Measurements from ENCODE around the gene OLIG2.
A peak's percentile ranks its signal among the peaks of the same experiment; 100 is the strongest.

Gene OLIG2

DNA sequence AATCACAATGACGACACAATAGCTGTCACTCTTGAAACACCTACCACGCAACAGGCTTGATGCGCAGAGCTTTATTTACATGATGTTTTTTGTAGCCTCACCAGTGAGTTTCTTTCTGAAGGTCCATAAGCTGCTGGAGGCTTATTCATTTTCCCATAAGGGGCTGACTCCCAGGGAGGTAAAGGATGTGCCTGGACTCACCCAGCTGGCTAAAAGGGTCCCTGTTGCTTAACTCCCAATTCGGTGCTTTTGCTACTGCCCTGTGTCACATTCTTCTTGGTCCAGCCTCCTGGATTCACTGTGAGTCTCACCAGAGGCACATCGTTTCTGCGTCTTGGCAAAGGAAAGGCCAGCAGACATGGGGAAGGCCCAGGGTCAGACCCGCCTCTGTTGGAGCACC, 44.6 kb upstream of the OLIG2 start:
- TF ChIP-seq, protein P1, sequence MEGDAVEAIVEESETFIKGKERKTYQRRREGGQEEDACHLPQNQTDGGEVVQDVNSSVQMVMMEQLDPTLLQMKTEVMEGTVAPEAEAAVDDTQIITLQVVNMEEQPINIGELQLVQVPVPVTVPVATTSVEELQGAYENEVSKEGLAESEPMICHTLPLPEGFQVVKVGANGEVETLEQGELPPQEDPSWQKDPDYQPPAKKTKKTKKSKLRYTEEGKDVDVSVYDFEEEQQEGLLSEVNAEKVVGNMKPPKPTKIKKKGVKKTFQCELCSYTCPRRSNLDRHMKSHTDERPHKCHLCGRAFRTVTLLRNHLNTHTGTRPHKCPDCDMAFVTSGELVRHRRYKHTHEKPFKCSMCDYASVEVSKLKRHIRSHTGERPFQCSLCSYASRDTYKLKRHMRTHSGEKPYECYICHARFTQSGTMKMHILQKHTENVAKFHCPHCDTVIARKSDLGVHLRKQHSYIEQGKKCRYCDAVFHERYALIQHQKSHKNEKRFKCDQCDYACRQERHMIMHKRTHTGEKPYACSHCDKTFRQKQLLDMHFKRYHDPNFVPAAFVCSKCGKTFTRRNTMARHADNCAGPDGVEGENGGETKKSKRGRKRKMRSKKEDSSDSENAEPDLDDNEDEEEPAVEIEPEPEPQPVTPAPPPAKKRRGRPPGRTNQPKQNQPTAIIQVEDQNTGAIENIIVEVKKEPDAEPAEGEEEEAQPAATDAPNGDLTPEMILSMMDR (IDR thresholded peaks at IDR 0.05; ENCODE audit: control extremely low read depth, extremely low read depth, low read depth, missing control alignments), result no peak
- ChIA-PET CTCF (interaction anchor here (1.5 kb wide), 1 partner anchor 10 kb away, joined by 3 read pairs; no protein-coding TSS in a partner anchor), POLR2A (no interaction called here)
- no peak for DNase-seq (ENCODE audit: extremely low spot score)

DNA sequence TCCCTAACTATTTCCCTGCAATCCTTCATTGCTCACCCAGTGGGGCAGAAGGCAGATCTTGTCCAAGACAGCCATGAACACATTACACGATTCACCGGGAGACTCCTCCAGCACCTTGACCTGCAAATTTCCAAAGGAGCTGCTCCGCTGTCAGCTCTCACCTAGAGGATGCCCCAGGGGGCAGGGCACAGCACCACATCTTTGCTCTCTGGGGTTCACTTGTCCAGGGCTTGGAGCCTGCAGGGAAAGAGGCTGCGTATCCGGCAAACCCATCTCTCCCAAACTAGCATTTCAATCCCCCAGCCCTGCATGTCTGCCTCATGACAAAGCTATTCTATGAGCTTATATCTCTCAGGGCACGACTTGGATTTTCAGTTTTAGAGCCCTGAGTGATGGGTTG, 35.1 kb upstream of the OLIG2 start:
- ChIA-PET POLR2A (no interaction called here), CTCF (interaction anchor here (0.9 to 1.4 kb wide), 3 partner anchors 11 to 206 kb away, joined by 3 read pairs; no protein-coding TSS in a partner anchor)
- no peak for DNase-seq (ENCODE audit: extremely low spot score)
- TF ChIP-seq, protein P1 (IDR thresholded peaks at IDR 0.05; ENCODE audit: control extremely low read depth, extremely low read depth, low read depth, missing control alignments), result no peak

DNA sequence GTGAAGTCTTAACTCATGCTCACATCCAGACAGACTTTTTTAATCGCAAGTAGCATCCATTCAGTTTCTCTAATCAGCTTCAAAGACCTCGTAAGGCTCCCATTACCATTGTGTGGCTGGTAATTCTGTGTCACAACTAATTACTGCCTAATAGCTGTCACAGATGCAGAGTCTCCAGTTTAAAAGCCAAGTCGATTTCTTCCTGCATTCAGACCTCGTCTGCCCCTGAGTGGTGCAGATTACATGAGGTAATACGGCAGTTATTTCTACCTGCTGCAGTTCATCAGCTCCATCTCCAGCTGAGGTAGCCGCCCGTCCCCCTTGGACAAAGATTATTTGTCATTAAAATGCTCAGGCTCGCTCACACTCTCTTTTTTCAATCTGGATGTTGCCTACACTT, 34.4 kb upstream of the OLIG2 start:
- no peak for DNase-seq (ENCODE audit: extremely low spot score)
- ChIA-PET POLR2A (no interaction called here), CTCF (interaction anchor here (1.2 to 1.4 kb wide), 2 partner anchors 11 to 136 kb away, joined by 3 read pairs; no protein-coding TSS in a partner anchor)
- TF ChIP-seq, protein P1 (IDR thresholded peaks at IDR 0.05; ENCODE audit: control extremely low read depth, extremely low read depth, low read depth, missing control alignments), result no peak

DNA sequence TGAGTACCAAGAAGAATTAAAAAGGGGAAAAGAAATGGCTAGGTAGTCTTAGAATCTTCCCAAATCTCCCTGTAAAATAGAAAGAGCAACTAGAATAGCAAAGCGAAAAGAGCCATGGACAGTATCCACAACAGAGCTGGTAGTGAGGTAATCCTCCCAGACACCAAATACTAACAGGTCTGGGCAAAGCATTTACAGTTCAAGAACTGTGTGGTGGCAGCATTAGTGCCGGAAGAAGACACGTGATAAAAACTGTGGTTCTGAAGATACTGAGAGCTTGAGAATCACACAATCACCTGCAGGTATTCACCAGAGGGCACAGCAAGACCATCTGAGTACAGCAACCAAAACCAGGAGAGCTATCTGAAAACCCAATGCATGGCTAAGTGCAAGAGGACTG, 31.8 kb upstream of the OLIG2 start:
- DNase-seq (ENCODE audit: extremely low spot score), result no peak
- CTCF ChIA-PET, result interaction anchor here (0.9 to 2.8 kb wide), 10 partner anchors 9 to 451 kb away, joined by 3 to 17 read pairs (median 4); no protein-coding TSS in a partner anchor
- POLR2A ChIA-PET, result no interaction called here
- TF ChIP-seq, protein P1 (IDR thresholded peaks at IDR 0.05; ENCODE audit: control extremely low read depth, extremely low read depth, low read depth, missing control alignments), result no peak

DNA sequence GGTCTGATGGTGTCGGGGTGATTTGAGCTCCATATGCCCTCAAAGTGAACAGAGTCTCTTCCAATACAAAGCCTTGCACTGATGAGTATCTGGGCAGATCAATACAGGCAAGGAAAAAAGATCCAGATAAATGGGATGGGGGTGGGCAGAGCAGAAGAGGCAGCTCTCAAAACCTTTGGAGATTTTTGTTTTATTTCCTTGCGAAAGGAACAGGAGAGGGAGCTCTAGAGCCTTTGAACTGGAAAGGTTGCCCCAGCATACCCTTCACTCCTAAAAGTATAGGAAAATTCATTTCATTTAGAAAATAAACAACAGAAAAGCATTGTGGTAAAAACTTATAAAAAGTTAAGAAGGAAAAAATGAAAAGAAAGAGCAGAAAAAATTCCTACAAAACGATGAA, 31.4 kb upstream of the OLIG2 start:
- POLR2A ChIA-PET, result no interaction called here
- no peak for DNase-seq (ENCODE audit: extremely low spot score)
- CTCF ChIA-PET, result interaction anchor here (0.9 to 2.8 kb wide), 10 partner anchors 9 to 451 kb away, joined by 3 to 17 read pairs (median 4); no protein-coding TSS in a partner anchor
- TF ChIP-seq, protein P1 (IDR thresholded peaks at IDR 0.05; ENCODE audit: control extremely low read depth, extremely low read depth, low read depth, missing control alignments), result peak; percentile 11

DNA sequence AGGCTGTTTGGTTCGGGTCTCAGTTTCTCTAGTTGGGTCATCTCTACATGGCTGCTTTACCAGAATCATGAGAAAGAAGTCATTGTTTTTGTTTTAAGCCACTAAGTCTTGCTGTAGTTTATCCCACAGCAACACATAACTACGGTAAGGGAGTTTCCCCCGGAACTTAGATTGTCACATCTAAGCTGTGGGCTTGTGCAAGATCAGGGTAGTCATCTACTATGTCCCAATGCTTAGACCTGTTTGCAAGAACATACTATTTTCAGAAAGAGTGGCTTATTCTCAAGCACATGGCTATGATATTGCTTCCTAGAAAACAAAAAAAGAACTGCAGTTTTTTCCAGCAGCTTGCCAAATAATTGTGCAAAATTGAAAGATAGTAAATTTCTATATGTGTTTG, 18.0 kb upstream of the OLIG2 start:
- CTCF ChIA-PET, result no interaction called here
- DNase-seq (ENCODE audit: extremely low spot score), result no peak
- TF ChIP-seq, protein P1 (IDR thresholded peaks at IDR 0.05; ENCODE audit: control extremely low read depth, extremely low read depth, low read depth, missing control alignments), result no peak
- POLR2A ChIA-PET, result no interaction called here

Data from GM10248 (cell line).